Iris pigment epithelial cell (primary cell): ENCODE data around the gene TBC1D5.

Experiments used
- DNase-seq: peaks from one replicate; pipeline ENCODE4 v3.0.0-alpha.2; 2011; ENCODE audit warnings: low read depth

TBC1D5 gene

DNA sequence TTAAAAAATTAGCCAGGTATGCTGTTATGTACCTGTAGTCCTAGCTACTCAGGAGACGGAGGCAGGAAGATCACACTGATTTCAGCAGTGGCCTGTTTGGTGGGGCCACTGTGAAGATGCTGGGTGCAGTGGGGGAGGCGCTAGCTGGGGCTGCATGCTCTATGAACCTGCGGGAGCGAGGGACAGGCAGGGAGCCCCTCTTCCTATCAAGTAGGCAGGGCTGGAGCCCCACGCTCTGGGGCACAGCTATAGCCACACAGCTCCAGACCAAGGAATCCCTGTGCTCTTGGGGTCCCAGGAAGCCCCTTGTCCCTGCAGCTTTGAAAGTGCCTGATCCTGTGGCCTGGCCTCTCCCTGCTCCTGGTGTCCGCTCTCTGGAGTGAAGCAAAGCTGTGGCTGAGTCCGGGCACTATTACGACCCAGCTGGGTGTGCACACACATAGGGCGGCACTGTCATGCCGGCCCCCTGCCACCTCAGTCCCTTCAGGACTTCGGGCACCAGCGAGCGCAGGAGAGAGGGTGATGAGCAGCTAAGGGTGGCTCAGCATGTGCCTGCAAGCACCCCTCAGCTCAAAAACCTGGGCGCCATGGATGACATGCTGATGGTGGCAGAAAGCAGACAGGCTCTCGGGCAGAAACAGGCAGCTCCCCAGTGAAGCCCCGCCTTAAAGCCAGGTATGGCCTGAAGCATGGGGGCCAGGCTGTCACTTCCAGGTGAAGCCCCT is 262.6 kb downstream of the TBC1D5 start:
- no peak for DNase-seq

DNA sequence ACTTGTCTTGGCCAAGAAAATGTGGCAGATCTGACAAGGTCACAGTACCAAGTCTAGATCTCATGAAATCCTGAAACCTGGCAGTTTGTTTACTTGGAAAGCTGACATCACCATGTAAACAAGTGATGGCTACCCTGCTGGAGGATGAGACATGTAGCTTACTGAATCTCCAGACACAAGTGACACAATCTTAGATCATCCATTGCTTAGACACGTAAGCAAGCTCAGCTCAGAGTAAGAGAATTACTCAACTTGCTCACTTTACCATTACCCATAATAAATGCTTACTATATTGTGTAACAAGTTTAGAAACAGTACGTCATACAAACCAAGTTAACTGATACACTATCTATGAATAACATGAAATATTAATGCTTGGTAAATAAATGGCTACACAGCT is 263.8 kb downstream of the TBC1D5 start:
- DNase-seq = peak; percentile 88

DNA sequence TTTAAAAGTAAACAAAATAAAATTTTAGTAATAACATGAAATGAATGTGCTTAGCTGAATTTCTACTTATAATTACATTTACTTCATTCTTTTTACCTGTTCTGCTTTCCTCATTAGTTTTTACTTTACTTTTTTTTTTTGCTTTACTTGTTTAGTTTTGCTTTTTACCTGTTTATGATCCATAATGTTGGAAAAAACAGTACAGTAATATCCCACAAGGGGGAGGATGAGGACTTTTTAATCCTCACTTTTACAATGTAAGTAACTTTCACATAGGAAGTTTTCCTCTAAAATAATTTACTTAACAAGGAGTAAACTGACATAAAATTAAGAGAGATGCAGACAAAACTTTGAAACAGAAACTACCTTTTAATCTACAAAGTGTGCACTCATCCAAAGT is 268.7 kb downstream of the TBC1D5 start:
- peak; percentile 9 for DNase-seq

GRCh38 chr3:17469954-17470353 is 272.5 kb downstream of the TBC1D5 start:
- DNase-seq = no peak

DNA sequence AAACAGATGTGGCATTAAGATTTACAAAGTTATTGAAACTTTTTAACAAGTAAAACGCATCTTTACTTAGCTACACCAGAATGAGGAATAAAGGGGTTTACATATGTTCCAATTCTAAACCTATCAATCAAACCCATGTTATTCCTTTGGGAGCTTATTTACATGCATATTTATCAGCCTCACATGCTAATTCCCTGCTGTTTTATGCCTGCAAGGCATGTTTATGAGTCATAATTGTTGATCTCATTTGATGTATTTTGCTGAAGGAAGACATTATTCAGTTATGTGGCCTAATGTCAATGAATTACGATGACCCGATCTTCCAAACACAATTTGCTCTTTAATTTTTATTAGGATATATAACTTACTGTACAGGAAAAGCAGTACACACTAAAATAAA is 272.9 kb downstream of the TBC1D5 start:
- no peak for DNase-seq

- DNase-seq = peak; percentile 61
Measured at GRCh38 chr3:17466028-17466427, 276.4 kb downstream of the TBC1D5 start.

GRCh38 chr3:17459470-17459993 is 282.9 kb downstream of the TBC1D5 start:
- DNase-seq = no peak

GRCh38 chr3:17456650-17457049 is 285.8 kb downstream of the TBC1D5 start:
- no peak for DNase-seq

GRCh38 chr3:17456046-17456445 is 286.4 kb downstream of the TBC1D5 start:
- DNase-seq = no peak

DNA sequence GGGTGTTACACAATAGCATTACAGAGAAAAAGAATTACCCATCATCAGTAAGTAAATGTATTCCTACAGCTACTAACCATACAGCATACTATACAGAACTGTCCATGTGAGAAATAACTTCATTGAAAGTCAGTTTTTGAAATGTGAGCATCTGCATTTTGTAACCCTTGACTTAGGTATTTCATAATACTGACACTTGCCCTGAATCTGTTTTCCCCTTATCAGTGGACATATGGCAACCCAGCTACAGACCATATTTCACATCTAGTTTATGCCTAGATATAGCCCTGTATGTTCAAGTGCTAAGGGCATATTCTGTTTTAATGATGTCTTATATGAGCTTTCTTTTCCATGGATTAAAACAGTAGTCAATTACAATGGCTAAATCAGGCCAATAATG is 297.6 kb downstream of the TBC1D5 start:
- no peak for DNase-seq

DNA sequence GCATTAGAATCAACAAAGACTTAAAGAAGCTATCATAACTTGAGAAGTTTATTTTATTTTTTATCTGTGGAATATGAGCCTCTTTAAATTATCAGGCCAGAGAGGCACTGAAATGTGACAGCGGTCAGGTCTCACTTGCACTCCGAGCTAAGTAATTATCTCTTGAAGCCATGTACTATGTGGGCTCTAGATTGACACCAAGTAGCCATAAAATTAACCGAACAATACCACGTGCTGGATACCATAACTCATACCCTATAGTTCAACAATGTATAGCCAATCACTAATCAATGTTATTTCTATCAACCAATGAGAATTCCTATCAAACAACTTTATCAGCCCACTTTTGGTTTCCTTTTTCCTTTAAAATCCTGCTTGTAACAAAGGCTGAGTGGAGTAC is 299.3 kb downstream of the TBC1D5 start:
- DNase-seq = no peak

GRCh38 chr3:17442332-17443049 is 299.9 kb downstream of the TBC1D5 start:
- peak; percentile 37 for DNase-seq

- DNase-seq = no peak
Measured at GRCh38 chr3:17433876-17434275, 308.6 kb downstream of the TBC1D5 start.

DNA sequence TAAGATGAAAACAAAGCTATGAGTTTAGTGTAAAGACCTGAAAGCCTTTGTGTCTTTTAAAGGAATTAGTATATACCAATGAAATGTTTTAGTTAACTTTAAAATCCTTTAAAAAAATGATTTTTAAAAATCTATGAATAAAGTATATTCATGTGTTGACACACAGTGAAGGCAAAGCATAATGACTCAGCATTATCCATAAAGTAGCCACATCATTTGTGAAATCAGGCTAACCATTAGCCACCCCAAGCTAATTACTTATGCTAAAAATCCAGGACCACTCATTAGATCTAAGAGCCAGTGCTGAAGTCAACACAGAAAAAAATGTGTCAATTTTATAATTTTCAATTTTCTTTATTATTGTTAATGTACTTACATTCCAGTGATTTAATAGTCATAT is 310.2 kb downstream of the TBC1D5 start:
- DNase-seq = peak; percentile 34

GRCh38 chr3:17431484-17432045 is 310.9 kb downstream of the TBC1D5 start:
- DNase-seq = peak; percentile 40

DNA sequence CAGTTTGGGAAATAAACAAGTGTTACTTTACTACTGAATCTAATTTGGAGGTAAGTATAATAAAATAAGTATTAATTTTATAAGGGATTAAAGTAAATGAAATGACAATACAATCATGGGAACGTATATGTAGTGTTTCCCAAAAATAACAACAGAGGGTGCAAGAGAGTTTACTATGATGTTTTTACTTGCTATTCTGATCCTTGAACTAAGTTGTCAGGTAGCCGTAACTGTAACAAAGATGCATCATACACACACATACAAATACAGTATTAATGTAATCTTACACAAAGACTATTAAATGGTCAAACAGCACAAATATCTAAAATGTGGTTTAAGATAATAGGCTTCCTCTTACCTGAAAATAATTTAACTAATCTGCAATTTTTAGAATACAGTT is 311.4 kb downstream of the TBC1D5 start:
- DNase-seq = peak; percentile 59

DNA sequence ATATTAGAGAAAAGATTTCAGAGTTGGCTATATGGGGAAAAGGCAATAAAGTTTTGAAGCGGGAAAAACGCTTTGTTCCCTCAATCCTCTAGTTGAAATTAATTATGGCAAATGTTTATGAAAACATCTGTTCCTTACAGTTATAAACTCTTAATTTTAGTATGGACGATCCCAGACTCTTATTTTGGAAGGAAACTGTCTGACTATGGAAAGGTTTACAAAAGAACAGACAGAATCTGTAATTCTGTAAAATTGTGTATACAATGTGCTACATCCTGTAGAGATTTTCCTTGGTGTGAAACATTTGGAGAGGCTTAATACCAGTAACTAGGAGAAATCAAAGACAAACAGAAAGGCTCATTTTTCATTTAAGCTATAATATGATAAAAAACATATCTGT is 311.8 kb downstream of the TBC1D5 start:
- no peak for DNase-seq

DNA sequence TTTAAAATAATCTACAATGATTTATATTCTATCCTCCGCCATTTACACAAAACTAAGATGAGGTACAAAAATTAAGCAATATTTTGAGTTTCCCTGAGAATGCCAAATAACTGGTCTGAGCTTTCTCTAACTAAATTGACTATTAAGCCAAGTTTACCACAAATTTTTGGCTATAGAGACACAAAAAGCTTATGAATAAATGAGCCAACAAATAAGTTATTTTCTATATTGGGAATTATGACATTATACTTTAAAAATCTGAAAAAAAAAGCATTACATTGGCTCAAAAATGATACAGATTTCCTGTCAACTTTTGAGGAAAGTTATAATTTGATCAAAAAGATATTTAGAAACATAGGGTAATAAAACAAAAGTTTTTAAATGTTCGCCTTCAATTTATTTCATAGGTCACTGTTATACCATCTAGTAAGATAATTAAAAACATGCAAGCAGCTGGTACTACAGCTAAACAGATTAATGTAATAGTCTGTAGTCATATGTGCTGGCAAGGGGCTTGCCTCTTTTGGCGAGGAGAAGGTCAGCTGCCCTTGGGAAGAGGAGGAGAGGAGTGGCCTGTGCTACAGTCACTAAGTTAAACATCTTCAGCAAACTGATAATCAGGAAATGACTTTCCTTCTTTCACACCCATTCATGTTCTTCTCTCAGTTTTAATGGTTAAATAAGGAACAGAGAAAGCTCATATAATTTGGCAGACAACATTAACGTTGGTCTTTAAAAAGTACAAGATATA is 318.5 kb downstream of the TBC1D5 start:
- DNase-seq = peak; percentile 24

GRCh38 chr3:17422636-17423035 is 319.8 kb downstream of the TBC1D5 start:
- DNase-seq = no peak

DNA sequence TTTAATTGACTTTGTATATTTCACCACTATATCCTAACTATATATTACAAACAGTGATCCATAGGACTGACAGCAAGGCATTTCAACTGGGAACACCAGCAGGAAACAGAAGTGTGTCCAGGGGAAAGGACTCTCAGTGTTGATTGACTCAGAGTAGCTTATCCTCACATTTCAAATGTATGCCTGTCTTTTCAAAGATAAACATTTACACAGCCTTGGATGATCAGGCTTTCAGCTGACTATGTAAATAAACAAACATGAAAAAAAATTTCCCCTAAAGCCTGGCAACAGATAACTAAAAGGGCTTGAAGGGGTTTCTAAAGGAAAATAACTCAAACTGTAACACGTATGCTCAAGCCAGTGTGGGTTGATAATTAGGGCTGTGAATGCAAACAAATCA is 321.8 kb downstream of the TBC1D5 start:
- peak; percentile 62 for DNase-seq

DNA sequence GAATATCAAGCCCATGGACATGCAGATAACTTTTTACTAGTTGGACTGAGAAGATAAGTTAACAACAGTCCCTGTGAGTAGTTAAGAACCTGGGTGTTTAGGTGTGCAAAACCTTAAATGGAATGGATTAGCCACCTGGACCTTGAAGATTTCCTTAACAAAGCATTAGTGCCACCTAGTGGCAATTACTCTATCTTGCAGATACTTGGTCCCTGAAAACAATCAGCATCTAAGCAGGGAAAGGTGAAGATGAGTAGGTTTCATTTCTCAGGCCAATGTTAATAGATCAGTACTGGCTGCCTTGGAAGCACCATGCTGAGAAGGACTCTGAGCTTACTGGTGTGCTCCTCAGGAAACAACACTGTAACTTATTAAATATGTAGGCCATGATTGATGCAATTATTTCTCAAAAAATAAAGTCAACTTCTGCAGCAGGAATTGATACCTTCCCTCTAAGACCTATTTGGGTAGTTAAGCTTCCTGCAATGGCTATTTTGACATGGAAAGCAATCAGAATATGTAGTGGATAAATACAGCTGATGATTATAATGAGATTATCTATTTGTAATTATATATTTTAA is 329.4 kb downstream of the TBC1D5 start:
- DNase-seq = peak; percentile 63
